Caco-2 (cell line): Measurements from ENCODE around the gene MICALL1. TPM values are rescaled to one million over a fixed set of nuclear protein-coding genes. Genes with fewer than 3 reads are reported as not detected.

ENCODE experiments used
- BruUV-seq: library from RNA; stranded (reverse); fragments of 400-500 nt; replicated peaks from 2 replicates; lab custom pipeline; 2021; lab: Mats Ljungman, UMichigan
- CTCF ChIA-PET: fragments of 300-600 bp; sonication (Branson Sonifier 250); formaldehyde crosslinking; loops from one replicate; lab custom pipeline; 2022; ENCODE audit warnings: antibody characterized with exemption; lab: Charles Lee
- POLR2A ChIA-PET: fragments of 300-600 bp; sonication (Branson Sonifier 250); formaldehyde crosslinking; loops from one replicate; lab custom pipeline; 2022; ENCODE audit warnings: antibody characterized with exemption; lab: Charles Lee
- DNase-seq, 2 experiments: peaks; one replicate each; pipeline versions ENCODE4 v3.0.0 to v3.0.0-alpha.2; 2020 to 2022
- H3K27me3 ChIP-seq: replicated peaks from 2 replicates; pipeline ENCODE4 v1.6.0; 2011; ENCODE audit warnings: low read length; ENCODE audit not compliant: control insufficient read depth, insufficient read depth
- H3K36me3 ChIP-seq: 2 replicates; pipeline ENCODE4 v1.5.1; 2011; ENCODE audit warnings: low read length; ENCODE audit not compliant: control insufficient read depth, insufficient read depth
- H3K4me1 ChIP-seq: fragments of 250-450 bp; sonication (Bioruptor Pico); 2 replicates; pipeline ENCODE4 v1.5.1; 2020; ENCODE audit warnings: mild to moderate bottlenecking
- H3K4me3 ChIP-seq: 2 replicates; pipeline ENCODE4 v1.5.1; 2011; ENCODE audit warnings: low read depth, mild to moderate bottlenecking, control low read depth, low read length
- H3K9me3 ChIP-seq: fragments of 250-450 bp; sonication (Bioruptor Pico); 2 replicates; pipeline ENCODE4 v1.5.1; 2020; ENCODE audit warnings: mild to moderate bottlenecking, moderate library complexity
- H3K27ac Mint-ChIP-seq: one replicate; pipeline ENCODE4 v1.8.0; 2022; ENCODE audit warnings: mixed read lengths; ENCODE audit not compliant: unreplicated experiment
- H3K27me3 Mint-ChIP-seq: one replicate; pipeline ENCODE4 v1.8.0; 2022; ENCODE audit warnings: mixed read lengths; ENCODE audit not compliant: insufficient read depth, unreplicated experiment
- H3K36me3 Mint-ChIP-seq: one replicate; pipeline ENCODE4 v1.8.0; 2022; ENCODE audit warnings: mild to moderate bottlenecking, mixed read lengths; ENCODE audit not compliant: insufficient read depth, unreplicated experiment
- H3K4me1 Mint-ChIP-seq: one replicate; pipeline ENCODE4 v1.8.0; 2022; ENCODE audit warnings: low read depth, mixed read lengths; ENCODE audit not compliant: unreplicated experiment
- H3K4me3 Mint-ChIP-seq: one replicate; pipeline ENCODE4 v1.8.0; 2022; ENCODE audit warnings: mild to moderate bottlenecking, moderate library complexity, mixed read lengths; ENCODE audit not compliant: unreplicated experiment
- H3K9me3 Mint-ChIP-seq: one replicate; pipeline ENCODE4 v1.8.0; 2022; ENCODE audit warnings: mixed read lengths; ENCODE audit not compliant: unreplicated experiment
- intact Hi-C: fragments of 100-400 bp; cut with micrococcal nuclease; formaldehyde crosslinking; loops from one replicate; pipeline ENCODE4 v1.10.0; 2022; ENCODE audit not compliant: unreplicated experiment
- microRNA-seq: library from miRNA; unstranded; fragments of <30 nt; microRNA quantifications from one replicate; pipeline ENCODE4 v1.2.0, GENCODE V29; 2022
- total RNA-seq: library from RNA; stranded (reverse); gene quantifications from 2 replicates; pipeline ENCODE4 v1.2.3, GENCODE V29; 2022
- TF ChIP-seq, protein P1 (sequence below), 2 experiments: fragments of 200-600 bp in 1 of 2; IDR thresholded peaks; 1 replicate in 1 of 2; 2 replicates in 1 of 2; pipeline versions ENCODE4 v1.5.1 to v1.8.0; 2011 to 2022; ENCODE audit warnings: antibody characterized with exemption in 1 of 2, control low read depth in 1 of 2, inconsistent platforms in 1 of 2, low read depth in 1 of 2, low read length in 1 of 2, mild to moderate bottlenecking in 1 of 2, moderate library complexity in 1 of 2; ENCODE audit not compliant: insufficient read depth in 1 of 2, severe bottlenecking in 1 of 2, unreplicated experiment in 1 of 2

MICALL1 gene
- total RNA-seq, 1 experiment from 2014 or later = 46.7 TPM

DNA sequence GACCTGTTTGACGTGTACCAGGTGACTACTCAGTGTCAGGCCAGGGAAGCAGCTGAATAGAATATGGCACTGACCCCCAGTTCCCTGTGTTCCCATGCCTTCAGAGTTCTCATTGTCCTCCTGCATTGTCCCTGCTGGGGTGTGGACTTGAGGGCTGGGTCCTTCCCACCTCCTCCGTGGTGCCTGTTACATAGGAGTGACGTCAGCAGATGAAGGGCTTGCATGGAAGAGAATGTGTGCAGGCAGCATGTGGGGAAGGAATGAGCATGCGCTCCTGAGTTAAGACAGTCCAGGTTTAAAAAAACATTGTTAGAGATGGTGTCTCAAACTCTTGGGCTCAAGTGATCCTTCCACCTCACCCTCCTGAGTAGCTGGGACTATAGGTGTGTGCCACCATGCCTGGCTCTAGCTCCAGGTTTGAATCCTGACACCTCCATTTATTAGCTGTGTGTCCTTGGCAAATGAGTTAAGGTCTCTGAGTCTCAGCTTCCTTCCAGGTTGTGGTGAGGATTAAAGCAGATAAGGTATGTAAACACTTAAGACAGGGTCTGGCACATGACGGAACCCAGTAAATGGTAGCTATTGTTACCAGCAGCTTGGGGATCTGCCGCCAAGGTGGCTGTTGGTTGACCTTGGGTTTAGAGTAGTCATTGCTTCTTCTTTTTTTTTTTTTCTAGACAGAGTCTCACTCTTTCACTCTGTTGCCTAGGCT, 85.8 kb downstream of the MICALL1 start:
- intact Hi-C loops = no loop called here
- H3K9me3 ChIP-seq = no peaks in the 10 kb centered on the region
- no peaks in the 10 kb centered on the region for H3K36me3 ChIP-seq
- H3K27me3 ChIP-seq = no peaks in the 10 kb centered on the region; the same call in 1 of the 2 replicates
- H3K9me3 Mint-ChIP-seq = no peaks in the 10 kb centered on the region
- no peak overlapping the region for H3K4me3 ChIP-seq
- H3K4me3 Mint-ChIP-seq = no peak overlapping the region
- no peak for DNase-seq
- H3K27ac Mint-ChIP-seq = no peak overlapping the region
- CTCF ChIA-PET = no interaction called here
- TF ChIP-seq, protein P1, sequence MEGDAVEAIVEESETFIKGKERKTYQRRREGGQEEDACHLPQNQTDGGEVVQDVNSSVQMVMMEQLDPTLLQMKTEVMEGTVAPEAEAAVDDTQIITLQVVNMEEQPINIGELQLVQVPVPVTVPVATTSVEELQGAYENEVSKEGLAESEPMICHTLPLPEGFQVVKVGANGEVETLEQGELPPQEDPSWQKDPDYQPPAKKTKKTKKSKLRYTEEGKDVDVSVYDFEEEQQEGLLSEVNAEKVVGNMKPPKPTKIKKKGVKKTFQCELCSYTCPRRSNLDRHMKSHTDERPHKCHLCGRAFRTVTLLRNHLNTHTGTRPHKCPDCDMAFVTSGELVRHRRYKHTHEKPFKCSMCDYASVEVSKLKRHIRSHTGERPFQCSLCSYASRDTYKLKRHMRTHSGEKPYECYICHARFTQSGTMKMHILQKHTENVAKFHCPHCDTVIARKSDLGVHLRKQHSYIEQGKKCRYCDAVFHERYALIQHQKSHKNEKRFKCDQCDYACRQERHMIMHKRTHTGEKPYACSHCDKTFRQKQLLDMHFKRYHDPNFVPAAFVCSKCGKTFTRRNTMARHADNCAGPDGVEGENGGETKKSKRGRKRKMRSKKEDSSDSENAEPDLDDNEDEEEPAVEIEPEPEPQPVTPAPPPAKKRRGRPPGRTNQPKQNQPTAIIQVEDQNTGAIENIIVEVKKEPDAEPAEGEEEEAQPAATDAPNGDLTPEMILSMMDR (IDR thresholded peaks at IDR 0.05; ENCODE audit: insufficient read depth in 1 of 2, low read depth in 1 of 2, low read length in 1 of 2, severe bottlenecking in 1 of 2, unreplicated experiment in 1 of 2) = no peak
- BruUV-seq = no TSS peak
- POLR2A ChIA-PET = no interaction called here
- no peaks in the 10 kb centered on the region for H3K36me3 Mint-ChIP-seq
- no peaks in the 10 kb centered on the region for H3K27me3 Mint-ChIP-seq
- no peaks in the 10 kb centered on the region for H3K4me1 ChIP-seq
- no peaks in the 10 kb centered on the region for H3K4me1 Mint-ChIP-seq

Small RNA genes lying within 50 kb of the gene (microRNA-seq; reads per million reads assigned to microRNA genes)
- not detected for gene MIR4534
- gene MIR6820 = 4.1 reads per million, percentile 27 among the genes with 10 or more reads in this experiment

Other genes starting within 250 kb of the MICALL1 start
- 24.1 and 24.5 TPM in 2 replicates for gene PDXP, start 247.6 kb upstream of the MICALL1 start, total RNA-seq
- gene LGALS1, start 230.7 kb upstream of the MICALL1 start, total RNA-seq = 3.2 and 4.8 TPM in 2 replicates
- gene NOL12, start 220.0 kb upstream of the MICALL1 start, total RNA-seq = 20.2 and 22.3 TPM in 2 replicates
- gene TRIOBP, start 209.2 kb upstream of the MICALL1 start, total RNA-seq = 30.7 and 38.4 TPM in 2 replicates
- 24.4 and 24.8 TPM in 2 replicates for gene GCAT, start 98.4 kb upstream of the MICALL1 start, total RNA-seq
- gene GALR3, start 82.9 kb upstream of the MICALL1 start, total RNA-seq = 0.27 TPM in 1 of 2 replicates, not detected in the other
- 19.3 and 19.4 TPM in 2 replicates for gene ANKRD54, start 62.0 kb upstream of the MICALL1 start, total RNA-seq
- gene EIF3L, start 56.9 kb upstream of the MICALL1 start, total RNA-seq = 524 and 554 TPM in 2 replicates
- gene C22orf23, start 47.3 kb downstream of the MICALL1 start, total RNA-seq = not detected in 2 replicates
- 116 and 122 TPM in 2 replicates for gene POLR2F, start 47.4 kb downstream of the MICALL1 start, total RNA-seq
- gene SOX10, start 78.3 kb downstream of the MICALL1 start, total RNA-seq = not detected in 2 replicates
- gene PICK1, start 151.1 kb downstream of the MICALL1 start, total RNA-seq = 40.2 and 41.1 TPM in 2 replicates
- gene SLC16A8, start 177.9 kb downstream of the MICALL1 start, total RNA-seq = not detected in 2 replicates
- gene BAIAP2L2, start 204.4 kb downstream of the MICALL1 start, total RNA-seq = 4.4 and 4.9 TPM in 2 replicates